A549 (cell line): Measurements from ENCODE around the gene TSSK6. TPM values are rescaled to one million over a fixed set of nuclear protein-coding genes. Genes with fewer than 3 reads are reported as not detected.

Experiments used
- ATAC-seq, 2 experiments: fragments of 200-7000 bp in 1 of 2; fragments of >200 bp in 1 of 2; cut with Nextera tagmentation in 1 of 2; cut with Tn5 transposase in 1 of 2; 3 replicates each; pipeline versions ENCODE4 v1.8.0 to v1.9.1; 2018 to 2020; ENCODE audit warnings: mild to moderate bottlenecking in 1 of 2, moderate library complexity in 1 of 2
- CTCF ChIA-PET: fragments of 300-600 bp; sonication (Branson Sonifier 250); formaldehyde crosslinking; extraction: SDS; loops from one replicate; lab custom pipeline; 2021; ENCODE audit warnings: antibody characterized with exemption, inconsistent platforms; lab: Yijun Ruan, JAX
- POLR2A ChIA-PET: fragments of 350-600 bp; formaldehyde crosslinking; extraction: SDS; loops from one replicate; lab custom pipeline; 2021; ENCODE audit warnings: antibody characterized with exemption, inconsistent platforms; lab: Yijun Ruan, JAX
- DNase-seq, 2 experiments: peaks; one replicate each; pipeline versions ENCODE4 v3.0.0 to v3.0.0-alpha.2; 2011 to 2016; ENCODE audit warnings: low read depth in 1 of 2, low spot score in 1 of 2
- FAIRE-seq: peaks from 2 replicates; lab custom pipeline; 2011; peaks lifted over from hg19 to GRCh38; lab: Jason Lieb, UNC
- H3K27ac ChIP-seq, 2 experiments: fragments of >200 bp; sonication (Bioruptor Twin); formaldehyde crosslinking; 3 replicates each; pipeline ENCODE4 v1.5.1; 2016 to 2017
- H3K4me1 ChIP-seq: fragments of >200 bp; sonication (Bioruptor Twin); formaldehyde crosslinking; 3 replicates; pipeline ENCODE4 v1.6.1; 2016
- H3K4me2 ChIP-seq: fragments of >200 bp; sonication (Bioruptor Twin); formaldehyde crosslinking; 3 replicates; pipeline ENCODE4 v1.6.1; 2016
- H3K4me3 ChIP-seq: fragments of >200 bp; sonication (Bioruptor Twin); formaldehyde crosslinking; 3 replicates; pipeline ENCODE4 v1.5.1; 2016
- H3K9me3 ChIP-seq: fragments of >200 bp; sonication (Bioruptor Twin); formaldehyde crosslinking; 3 replicates; pipeline ENCODE4 v1.6.1; 2016
- CHD2 ChIP-seq: fragments of 150-350 bp; IDR thresholded peaks from 2 replicates; pipeline ENCODE4 v1.6.1; 2014; ENCODE audit warnings: low read length; ENCODE audit not compliant: partially characterized antibody
- CHD4 ChIP-seq: fragments of 200-600 bp; sonication (generic); IDR thresholded peaks from 2 replicates; pipeline ENCODE4 v1.6.1; 2016; ENCODE audit warnings: antibody characterized with exemption, mild to moderate bottlenecking, borderline replicate concordance
- HOXA7 ChIP-seq: fragments of 250-450 bp; sonication (Bioruptor Pico); IDR thresholded peaks from 2 replicates; pipeline ENCODE4 v1.5.0; 2020; ENCODE audit warnings: mild to moderate bottlenecking, moderate library complexity
- HOXB5 ChIP-seq: fragments of 250-450 bp; sonication (Bioruptor Pico); IDR thresholded peaks from 2 replicates; pipeline ENCODE4 v1.5.0; 2020; ENCODE audit warnings: mild to moderate bottlenecking, moderate library complexity
- JUN ChIP-seq, 2 experiments: fragments of >200 bp; sonication (Bioruptor Twin); formaldehyde crosslinking; IDR thresholded peaks; 2 replicates in 1 of 2; 3 replicates in 1 of 2; pipeline ENCODE4 v1.6.1; 2016 to 2017
- KDM5A ChIP-seq: fragments of 200-600 bp; sonication (generic); IDR thresholded peaks from 2 replicates; pipeline ENCODE4 v1.6.1; 2016; ENCODE audit warnings: antibody characterized with exemption, mild to moderate bottlenecking
- MYC ChIP-seq: IDR thresholded peaks from 2 replicates; pipeline ENCODE4 v1.6.1; 2012; ENCODE audit warnings: mild to moderate bottlenecking, inconsistent platforms, low read length, improper control_type of control experiment, borderline replicate concordance
- NFE2L2 ChIP-seq: fragments of 150-350 bp; conservative IDR thresholded peaks from 2 replicates; pipeline ENCODE4 v1.6.1; 2014; ENCODE audit warnings: low read length
- NPAS2 ChIP-seq: fragments of 250-450 bp; sonication (Bioruptor Pico); IDR thresholded peaks from 2 replicates; pipeline ENCODE4 v1.8.0; 2022; ENCODE audit warnings: mild to moderate bottlenecking, moderate library complexity, borderline replicate concordance
- PHF8 ChIP-seq: fragments of 200-600 bp; sonication (generic); IDR thresholded peaks from 2 replicates; pipeline ENCODE4 v1.6.1; 2016; ENCODE audit warnings: low read depth, mild to moderate bottlenecking, antibody characterized with exemption, moderate library complexity, borderline replicate concordance
- POLR2AphosphoS2 ChIP-seq: conservative IDR thresholded peaks from 2 replicates; pipeline ENCODE4 v1.6.1; 2012; ENCODE audit warnings: low read length, improper control_type of control experiment, inconsistent platforms
- RAD21 ChIP-seq, 2 experiments: fragments of >200 bp in 1 of 2; sonication (Bioruptor Twin) in 1 of 2; formaldehyde crosslinking in 1 of 2; IDR thresholded peaks in 1 of 2; conservative IDR thresholded peaks in 1 of 2; 2 replicates in 1 of 2; 3 replicates in 1 of 2; pipeline ENCODE4 v1.6.1; 2012 to 2018; ENCODE audit warnings: inconsistent platforms in 1 of 2
- RFX5 ChIP-seq: fragments of 450-650 bp; IDR thresholded peaks from 2 replicates; pipeline ENCODE4 v1.7.1; 2014; ENCODE audit warnings: antibody characterized with exemption, mild to moderate bottlenecking, moderate library complexity
- RNF2 ChIP-seq: fragments of 200-600 bp; sonication (generic); IDR thresholded peaks from 2 replicates; pipeline ENCODE4 v1.6.1; 2016; ENCODE audit warnings: low read depth, mild to moderate bottlenecking, antibody characterized with exemption, moderate library complexity, borderline replicate concordance
- SREBF2 ChIP-seq: fragments of 450-650 bp; IDR thresholded peaks from 2 replicates; pipeline ENCODE4 v1.6.1; 2014; ENCODE audit warnings: mild to moderate bottlenecking, moderate library complexity
- TP53 ChIP-seq: fragments of 250-450 bp; sonication (Bioruptor Pico); IDR thresholded peaks from 2 replicates; pipeline ENCODE4 v1.5.0; 2021; ENCODE audit warnings: mild to moderate bottlenecking, moderate library complexity
- ZC3H11A ChIP-seq: fragments of 450-650 bp; IDR thresholded peaks from 2 replicates; pipeline ENCODE4 v1.6.1; 2014; ENCODE audit warnings: antibody characterized with exemption, mild to moderate bottlenecking
- WGBS: methylation state at CpG from one replicate; pipeline ENCODE4 v1.1.6; 2017; ENCODE audit errors: missing lambda C conversion rate; 5-methylcytosine and 5-hydroxymethylcytosine counted together
- polyA plus RNA-seq, 4 experiments: library from polyadenylated mRNA; depleted of rRNA in 3 of 4; stranded (reverse); fragments of >200 nt; fragmentation: RNase III in 1 of 4; extraction: RNeasy Plus Mini Kit Qiagen cat#74134 plus additional on column Dnase treatment in 1 of 4; gene quantifications; 2 replicates in 3 of 4; 3 replicates in 1 of 4; pipeline ENCODE4 v1.2.3, GENCODE V29; 2011 to 2017
- TF ChIP-seq, protein P1 (sequence below): fragments of >200 bp; sonication (Bioruptor Twin); formaldehyde crosslinking; IDR thresholded peaks from 3 replicates; pipeline ENCODE4 v1.5.1; 2016
- TF ChIP-seq, protein P2 (sequence below): fragments of >200 bp; sonication (Bioruptor Twin); formaldehyde crosslinking; IDR thresholded peaks from 2 replicates; pipeline ENCODE4 v1.6.1; 2016
- TF ChIP-seq, protein P3 (sequence below): IDR thresholded peaks from 2 replicates; pipeline ENCODE4 v1.6.1; 2012
- TF ChIP-seq, protein P4 (sequence below): fragments of 200-600 bp; sonication (generic); IDR thresholded peaks from 2 replicates; pipeline ENCODE4 v1.6.1; 2016; ENCODE audit warnings: antibody characterized with exemption, mild to moderate bottlenecking, moderate library complexity
- TF ChIP-seq, protein P5 (sequence below): fragments of 250-450 bp; sonication (Bioruptor Pico); IDR thresholded peaks from 2 replicates; pipeline ENCODE4 v1.5.0; 2021; ENCODE audit warnings: mild to moderate bottlenecking, moderate library complexity, borderline replicate concordance
- TF ChIP-seq, protein P6 (sequence below): fragments of 450-650 bp; IDR thresholded peaks from 2 replicates; pipeline ENCODE4 v1.6.1; 2014; ENCODE audit warnings: antibody characterized with exemption

Gene TSSK6
- polyA plus RNA-seq, 2 of the 4 experiments (the other 2 are of a cell fraction), result 1.4 to 1.8 TPM

DNA sequence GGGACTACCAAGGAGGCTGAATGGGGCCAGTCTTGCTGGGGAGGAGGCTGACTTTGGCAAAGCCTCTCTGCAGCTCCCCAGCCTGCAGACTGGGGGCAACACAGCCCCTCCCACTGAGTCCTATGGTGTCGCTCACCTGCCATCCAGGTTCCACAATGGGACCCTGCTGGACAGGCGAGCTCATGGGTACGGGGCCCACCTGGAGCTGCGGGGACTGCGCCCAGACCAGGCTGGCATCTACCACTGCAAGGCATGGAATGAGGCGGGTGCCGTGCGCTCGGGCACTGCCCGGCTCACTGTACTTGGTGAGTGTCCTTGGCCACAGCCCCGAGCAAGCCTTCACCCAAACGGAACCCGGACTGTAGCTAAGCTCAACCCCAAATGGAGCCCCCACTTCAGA is 27.8 kb upstream of the TSSK6 start:
- H3K4me3 ChIP-seq, result no peak overlapping the region
- no peak overlapping the region for H3K27ac ChIP-seq
- ATAC-seq, result no peak
- TF ChIP-seq, protein P1, sequence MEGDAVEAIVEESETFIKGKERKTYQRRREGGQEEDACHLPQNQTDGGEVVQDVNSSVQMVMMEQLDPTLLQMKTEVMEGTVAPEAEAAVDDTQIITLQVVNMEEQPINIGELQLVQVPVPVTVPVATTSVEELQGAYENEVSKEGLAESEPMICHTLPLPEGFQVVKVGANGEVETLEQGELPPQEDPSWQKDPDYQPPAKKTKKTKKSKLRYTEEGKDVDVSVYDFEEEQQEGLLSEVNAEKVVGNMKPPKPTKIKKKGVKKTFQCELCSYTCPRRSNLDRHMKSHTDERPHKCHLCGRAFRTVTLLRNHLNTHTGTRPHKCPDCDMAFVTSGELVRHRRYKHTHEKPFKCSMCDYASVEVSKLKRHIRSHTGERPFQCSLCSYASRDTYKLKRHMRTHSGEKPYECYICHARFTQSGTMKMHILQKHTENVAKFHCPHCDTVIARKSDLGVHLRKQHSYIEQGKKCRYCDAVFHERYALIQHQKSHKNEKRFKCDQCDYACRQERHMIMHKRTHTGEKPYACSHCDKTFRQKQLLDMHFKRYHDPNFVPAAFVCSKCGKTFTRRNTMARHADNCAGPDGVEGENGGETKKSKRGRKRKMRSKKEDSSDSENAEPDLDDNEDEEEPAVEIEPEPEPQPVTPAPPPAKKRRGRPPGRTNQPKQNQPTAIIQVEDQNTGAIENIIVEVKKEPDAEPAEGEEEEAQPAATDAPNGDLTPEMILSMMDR, result no peak
- TF ChIP-seq NPAS2, result no peak
- TF ChIP-seq, protein P2, sequence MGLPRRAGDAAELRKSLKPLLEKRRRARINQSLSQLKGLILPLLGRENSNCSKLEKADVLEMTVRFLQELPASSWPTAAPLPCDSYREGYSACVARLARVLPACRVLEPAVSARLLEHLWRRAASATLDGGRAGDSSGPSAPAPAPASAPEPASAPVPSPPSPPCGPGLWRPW, result no peak
- no peak for TF ChIP-seq POLR2AphosphoS2
- TF ChIP-seq, protein P3, sequence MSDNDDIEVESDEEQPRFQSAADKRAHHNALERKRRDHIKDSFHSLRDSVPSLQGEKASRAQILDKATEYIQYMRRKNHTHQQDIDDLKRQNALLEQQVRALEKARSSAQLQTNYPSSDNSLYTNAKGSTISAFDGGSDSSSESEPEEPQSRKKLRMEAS, result no peak
- TF ChIP-seq HOXB5, result no peak
- no peak for TF ChIP-seq ZC3H11A
- POLR2A ChIA-PET, result interaction anchor here (0.6 kb wide), 1 partner anchor 35 kb away, joined by 3 read pairs; no protein-coding TSS in a partner anchor
- CTCF ChIA-PET, result interaction anchor here (1.0 to 2.1 kb wide), 5 partner anchors 9 to 13 kb away, joined by 3 to 10 read pairs (median 3); no protein-coding TSS in a partner anchor
- DNase-seq, result no peak
- H3K4me2 ChIP-seq, result no peak overlapping the region
- no peaks in the 10 kb centered on the region for H3K9me3 ChIP-seq
- 100% methylated on average over 1 of the region's 13 CpGs for WGBS
- no peaks in the 10 kb centered on the region for H3K4me1 ChIP-seq
- FAIRE-seq, result no peak

DNA sequence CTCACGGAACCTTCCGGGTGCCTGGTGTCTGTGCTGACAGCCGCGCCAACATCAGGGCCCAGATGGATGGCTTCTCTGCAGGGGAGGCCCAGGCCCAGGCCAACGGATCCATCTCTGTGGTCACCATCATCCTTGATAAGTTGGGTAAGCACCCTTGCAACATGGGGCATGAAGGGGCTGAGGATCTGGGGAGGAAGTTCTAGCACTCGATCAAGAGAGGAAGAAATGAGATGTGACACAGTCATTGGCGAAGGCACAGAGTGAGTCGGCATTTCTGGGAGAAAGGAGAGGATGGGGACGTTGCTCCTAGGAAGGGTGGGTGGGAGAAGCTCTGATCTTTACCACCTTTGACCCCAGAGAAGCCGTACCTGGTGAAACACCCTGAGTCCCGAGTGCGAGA is 27.2 kb upstream of the TSSK6 start:
- CTCF ChIA-PET, result interaction anchor here (1.0 to 1.2 kb wide), 3 partner anchors 10 to 14 kb away, joined by 3 to 5 read pairs (median 3); no protein-coding TSS in a partner anchor

DNA sequence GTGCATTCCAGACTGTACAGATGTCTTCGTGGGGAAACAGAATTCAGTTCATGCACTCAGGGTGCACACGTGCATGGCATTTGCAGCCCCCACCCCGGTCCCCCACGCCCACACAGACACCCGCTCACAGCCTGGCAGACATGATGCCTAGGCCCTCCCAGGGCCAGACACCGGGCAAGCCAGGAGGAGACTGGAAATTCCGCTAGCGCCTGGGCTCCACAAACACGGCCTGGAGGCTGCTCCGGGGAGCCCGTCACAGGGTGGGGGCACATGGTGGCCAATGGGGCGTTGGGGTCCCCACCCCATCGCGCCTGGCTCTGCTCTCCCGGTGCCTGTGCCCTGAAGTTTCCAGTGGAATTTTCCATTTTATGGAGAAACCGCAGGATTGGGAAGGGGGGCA is 26.3 kb upstream of the TSSK6 start:
- no peak overlapping the region for H3K4me3 ChIP-seq
- no peak overlapping the region for H3K27ac ChIP-seq
- ChIA-PET POLR2A (no interaction called here), CTCF (interaction anchor here (0.6 kb wide), 1 partner anchor 9 kb away, joined by 5 read pairs; no protein-coding TSS in a partner anchor)
- no peaks in the 10 kb centered on the region for H3K4me1 ChIP-seq
- FAIRE-seq, result no peak
- 75% methylated on average over 9 of the region's 16 CpGs for WGBS
- TF ChIP-seq, protein P4, sequence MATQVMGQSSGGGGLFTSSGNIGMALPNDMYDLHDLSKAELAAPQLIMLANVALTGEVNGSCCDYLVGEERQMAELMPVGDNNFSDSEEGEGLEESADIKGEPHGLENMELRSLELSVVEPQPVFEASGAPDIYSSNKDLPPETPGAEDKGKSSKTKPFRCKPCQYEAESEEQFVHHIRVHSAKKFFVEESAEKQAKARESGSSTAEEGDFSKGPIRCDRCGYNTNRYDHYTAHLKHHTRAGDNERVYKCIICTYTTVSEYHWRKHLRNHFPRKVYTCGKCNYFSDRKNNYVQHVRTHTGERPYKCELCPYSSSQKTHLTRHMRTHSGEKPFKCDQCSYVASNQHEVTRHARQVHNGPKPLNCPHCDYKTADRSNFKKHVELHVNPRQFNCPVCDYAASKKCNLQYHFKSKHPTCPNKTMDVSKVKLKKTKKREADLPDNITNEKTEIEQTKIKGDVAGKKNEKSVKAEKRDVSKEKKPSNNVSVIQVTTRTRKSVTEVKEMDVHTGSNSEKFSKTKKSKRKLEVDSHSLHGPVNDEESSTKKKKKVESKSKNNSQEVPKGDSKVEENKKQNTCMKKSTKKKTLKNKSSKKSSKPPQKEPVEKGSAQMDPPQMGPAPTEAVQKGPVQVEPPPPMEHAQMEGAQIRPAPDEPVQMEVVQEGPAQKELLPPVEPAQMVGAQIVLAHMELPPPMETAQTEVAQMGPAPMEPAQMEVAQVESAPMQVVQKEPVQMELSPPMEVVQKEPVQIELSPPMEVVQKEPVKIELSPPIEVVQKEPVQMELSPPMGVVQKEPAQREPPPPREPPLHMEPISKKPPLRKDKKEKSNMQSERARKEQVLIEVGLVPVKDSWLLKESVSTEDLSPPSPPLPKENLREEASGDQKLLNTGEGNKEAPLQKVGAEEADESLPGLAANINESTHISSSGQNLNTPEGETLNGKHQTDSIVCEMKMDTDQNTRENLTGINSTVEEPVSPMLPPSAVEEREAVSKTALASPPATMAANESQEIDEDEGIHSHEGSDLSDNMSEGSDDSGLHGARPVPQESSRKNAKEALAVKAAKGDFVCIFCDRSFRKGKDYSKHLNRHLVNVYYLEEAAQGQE, result no peak
- TF ChIP-seq ZC3H11A (no peak), PHF8 (no peak)
- DNase-seq, result no peak
- no peaks in the 10 kb centered on the region for H3K9me3 ChIP-seq
- no peak overlapping the region for H3K4me2 ChIP-seq
- ATAC-seq, result no peak

More for the DNA sequence above, 27.2 kb upstream of the TSSK6 start:
- H3K27ac ChIP-seq, result no peak overlapping the region
- POLR2A ChIA-PET, result no interaction called here
- no peak overlapping the region for H3K4me2 ChIP-seq
- FAIRE-seq, result no peak
- WGBS, result 82% methylated on average over 7 of the region's 12 CpGs
- no peaks in the 10 kb centered on the region for H3K9me3 ChIP-seq
- DNase-seq, result no peak
- TF ChIP-seq POLR2AphosphoS2, result no peak
- TF ChIP-seq RFX5, result no peak
- no peak for TF ChIP-seq TP53 (CRISPR knock-in tag)
- TF ChIP-seq RNF2, result no peak
- TF ChIP-seq, protein P5, sequence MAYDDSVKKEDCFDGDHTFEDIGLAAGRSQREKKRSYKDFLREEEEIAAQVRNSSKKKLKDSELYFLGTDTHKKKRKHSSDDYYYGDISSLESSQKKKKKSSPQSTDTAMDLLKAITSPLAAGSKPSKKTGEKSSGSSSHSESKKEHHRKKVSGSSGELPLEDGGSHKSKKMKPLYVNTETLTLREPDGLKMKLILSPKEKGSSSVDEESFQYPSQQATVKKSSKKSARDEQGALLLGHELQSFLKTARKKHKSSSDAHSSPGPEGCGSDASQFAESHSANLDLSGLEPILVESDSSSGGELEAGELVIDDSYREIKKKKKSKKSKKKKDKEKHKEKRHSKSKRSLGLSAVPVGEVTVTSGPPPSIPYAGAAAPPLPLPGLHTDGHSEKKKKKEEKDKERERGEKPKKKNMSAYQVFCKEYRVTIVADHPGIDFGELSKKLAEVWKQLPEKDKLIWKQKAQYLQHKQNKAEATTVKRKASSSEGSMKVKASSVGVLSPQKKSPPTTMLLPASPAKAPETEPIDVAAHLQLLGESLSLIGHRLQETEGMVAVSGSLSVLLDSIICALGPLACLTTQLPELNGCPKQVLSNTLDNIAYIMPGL (CRISPR knock-in tag), result no peak
- no peak for TF ChIP-seq NFE2L2
- TF ChIP-seq, protein P2, result no peak
- TF ChIP-seq JUN (IDR thresholded peaks at IDR 0.05), result no peak
- TF ChIP-seq HOXA7, result no peak
- TF ChIP-seq, protein P3, result no peak
- no peak for TF ChIP-seq KDM5A
- TF ChIP-seq MYC, result no peak
- TF ChIP-seq CHD4, result no peak
- TF ChIP-seq, protein P6, sequence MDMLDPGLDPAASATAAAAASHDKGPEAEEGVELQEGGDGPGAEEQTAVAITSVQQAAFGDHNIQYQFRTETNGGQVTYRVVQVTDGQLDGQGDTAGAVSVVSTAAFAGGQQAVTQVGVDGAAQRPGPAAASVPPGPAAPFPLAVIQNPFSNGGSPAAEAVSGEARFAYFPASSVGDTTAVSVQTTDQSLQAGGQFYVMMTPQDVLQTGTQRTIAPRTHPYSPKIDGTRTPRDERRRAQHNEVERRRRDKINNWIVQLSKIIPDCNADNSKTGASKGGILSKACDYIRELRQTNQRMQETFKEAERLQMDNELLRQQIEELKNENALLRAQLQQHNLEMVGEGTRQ, result no peak
- TF ChIP-seq RAD21 (conservative IDR thresholded peaks at IDR 0.05 in 1 of 2, IDR thresholded peaks at IDR 0.05 in 1 of 2), result no peak
- TF ChIP-seq CHD2, result no peak
- no peak for TF ChIP-seq SREBF2
- TF ChIP-seq, all 56 proteins: peak for 0
- no peak for ATAC-seq
- no peak overlapping the region for H3K4me3 ChIP-seq
- H3K4me1 ChIP-seq, result no peaks in the 10 kb centered on the region
